SK-N-SH (cell line): ENCODE data around the gene ABLIM1. TPM values are rescaled to one million over a fixed set of nuclear protein-coding genes. Genes with fewer than 3 reads are reported as not detected.

ENCODE experiments used
- CTCF ChIA-PET: fragments of 300-600, 350-600 bp; formaldehyde crosslinking; extraction: SDS; loops from one replicate; lab custom pipeline; 2021; lab: Yijun Ruan, JAX
- POLR2A ChIA-PET: fragments of 350-600 bp; sonication (Branson Sonifier 250); formaldehyde crosslinking; extraction: SDS; loops from one replicate; lab custom pipeline; 2020; ENCODE audit warnings: antibody characterized with exemption, inconsistent platforms; lab: Yijun Ruan, JAX
- DNase-seq: peaks from one replicate; pipeline ENCODE4 v3.0.0; 2012
- H2AFZ ChIP-seq: fragments of 200-600 bp; sonication (generic); 2 replicates; pipeline ENCODE4 v1.8.1; 2016; ENCODE audit warnings: antibody characterized with exemption, mild to moderate bottlenecking, low read depth
- H3F3A ChIP-seq: fragments of 200-600 bp; sonication (generic); replicated peaks from 2 replicates; pipeline ENCODE3; 2016; ENCODE audit warnings: antibody characterized with exemption, mild to moderate bottlenecking; ENCODE audit not compliant: insufficient read depth
- H3K27ac ChIP-seq, 2 experiments: fragments of 200-500 bp in 1 of 2; fragments of 200-600 bp in 1 of 2; sonication (Bioruptor generic) in 1 of 2; sonication (generic), shearing (Covaris generic) in 1 of 2; 2 replicates each; pipeline versions ENCODE4 v1.5.1 to v1.6.1; 2014 to 2016; ENCODE audit warnings: low read depth in 2 of 2, inconsistent platforms in 1 of 2, low read length in 1 of 2, mild to moderate bottlenecking in 1 of 2, mixed read lengths in 1 of 2
- H3K27me3 ChIP-seq: fragments of 200-600 bp; sonication (generic), shearing (Covaris generic); 2 replicates; pipeline ENCODE4 v1.6.1; 2016; ENCODE audit warnings: mixed run types; ENCODE audit not compliant: insufficient read depth
- H3K36me3 ChIP-seq, 2 experiments: fragments of 200-500 bp in 1 of 2; fragments of 200-600 bp in 1 of 2; sonication (Bioruptor generic) in 1 of 2; sonication (generic) in 1 of 2; replicated peaks in 1 of 2; 2 replicates each; pipeline versions ENCODE3 to v1.5.1; 2014 to 2016; ENCODE audit warnings: low read length in 1 of 2, mild to moderate bottlenecking in 1 of 2; ENCODE audit not compliant: insufficient read depth in 2 of 2, control insufficient read depth in 1 of 2
- H3K4me1 ChIP-seq, 2 experiments: fragments of 200-500 bp in 1 of 2; fragments of 200-600 bp in 1 of 2; sonication (Bioruptor generic) in 1 of 2; sonication (generic), shearing (Covaris generic) in 1 of 2; 2 replicates each; pipeline versions ENCODE4 v1.5.1 to v1.6.1; 2014 to 2016; ENCODE audit warnings: low read depth in 1 of 2, low read length in 1 of 2, mixed run types in 1 of 2; ENCODE audit not compliant: insufficient read depth in 2 of 2, control insufficient read depth in 1 of 2
- H3K4me2 ChIP-seq: fragments of 200-600 bp; sonication (generic), shearing (Covaris generic); 2 replicates; pipeline ENCODE4 v1.6.1; 2017; ENCODE audit warnings: mixed run types
- H3K4me3 ChIP-seq, 2 experiments: fragments of 200-500 bp in 1 of 2; fragments of 200-600 bp in 1 of 2; sonication (Bioruptor generic) in 1 of 2; sonication (generic), shearing (Covaris generic) in 1 of 2; 2 replicates each; pipeline versions ENCODE4 v1.5.1 to v1.8.1; 2014 to 2016; ENCODE audit warnings: low read depth in 2 of 2, inconsistent platforms in 1 of 2, low read length in 1 of 2, mild to moderate bottlenecking in 1 of 2, mixed read lengths in 1 of 2, moderate library complexity in 1 of 2
- H3K79me2 ChIP-seq: fragments of 200-600 bp; sonication (generic); 2 replicates; pipeline ENCODE4 v1.8.1; 2017; ENCODE audit warnings: mild to moderate bottlenecking; ENCODE audit not compliant: insufficient read depth
- H3K9ac ChIP-seq: fragments of 200-600 bp; sonication (generic); 2 replicates; pipeline ENCODE4 v1.6.1; 2017; ENCODE audit warnings: mixed run types
- H3K9me2 ChIP-seq: fragments of 200-600 bp; sonication (generic); 2 replicates; pipeline ENCODE4 v1.6.1; 2017; ENCODE audit warnings: mixed run types
- H3K9me3 ChIP-seq: fragments of 200-600 bp; sonication (generic); 2 replicates; pipeline ENCODE4 v1.6.1; 2017; ENCODE audit warnings: mixed run types, mild to moderate bottlenecking, moderate library complexity
- H4K20me1 ChIP-seq: fragments of 200-600 bp; sonication (generic); 2 replicates; pipeline ENCODE4 v1.6.1; 2017; ENCODE audit warnings: mild to moderate bottlenecking, mixed run types; ENCODE audit not compliant: insufficient read depth
- CHD2 ChIP-seq: fragments of 150-350 bp; IDR thresholded peaks from 2 replicates; pipeline ENCODE4 v1.6.1; 2018; ENCODE audit warnings: low read length; ENCODE audit not compliant: partially characterized antibody
- FOSL2 ChIP-seq: IDR thresholded peaks from 2 replicates; pipeline ENCODE4 v1.4.0; 2012; ENCODE audit warnings: low read depth, mild to moderate bottlenecking, moderate library complexity, borderline replicate concordance
- FOXJ3 ChIP-seq: sonication (generic); formaldehyde crosslinking; IDR thresholded peaks from 2 replicates; pipeline ENCODE4 v1.5.1; 2020; ENCODE audit warnings: mild to moderate bottlenecking, missing genetic modification reagents
- GATA2 ChIP-seq: sonication (generic); formaldehyde crosslinking; IDR thresholded peaks from 2 replicates; pipeline ENCODE4 v1.5.0; 2020; ENCODE audit warnings: mild to moderate bottlenecking, missing genetic modification reagents
- MXI1 ChIP-seq: IDR thresholded peaks from 2 replicates; pipeline ENCODE4 v1.6.1; 2012; ENCODE audit warnings: mild to moderate bottlenecking, low read depth, low read length, improper control_type of control experiment
- NRF1 ChIP-seq: IDR thresholded peaks from 2 replicates; pipeline ENCODE4 v1.6.1; 2012; ENCODE audit warnings: low read depth, mild to moderate bottlenecking, low read length
- POLR2AphosphoS5 ChIP-seq: IDR thresholded peaks from 2 replicates; pipeline ENCODE4 v1.6.1; 2012; ENCODE audit warnings: low read depth, low read length
- RAD21 ChIP-seq: IDR thresholded peaks from 2 replicates; pipeline ENCODE4 v1.6.1; 2012; ENCODE audit warnings: mild to moderate bottlenecking, low read length
- SIN3A ChIP-seq: IDR thresholded peaks from 2 replicates; pipeline ENCODE4 v1.6.1; 2012; ENCODE audit warnings: low read depth, mild to moderate bottlenecking, low read length, moderate library complexity, borderline replicate concordance
- SMC3 ChIP-seq: IDR thresholded peaks from 2 replicates; pipeline ENCODE4 v1.6.1; 2012; ENCODE audit warnings: low read depth, low read length, improper control_type of control experiment
- WGBS: methylation state at CpG from one replicate; pipeline ENCODE4 v1.1.6; 2017; ENCODE audit warnings: low lambda C conversion rate; 5-methylcytosine and 5-hydroxymethylcytosine counted together
- polyA plus RNA-seq, 3 experiments: library from polyadenylated mRNA; depleted of rRNA; stranded (reverse); fragments of >200 nt; gene quantifications; 2 replicates each; pipeline ENCODE4 v1.2.3, GENCODE V29; 2012
- TF ChIP-seq, protein P1 (sequence below): IDR thresholded peaks from 2 replicates; pipeline ENCODE4 v1.6.1; 2012; ENCODE audit warnings: mild to moderate bottlenecking, low read depth, low read length, moderate library complexity
- TF ChIP-seq, protein P2 (sequence below): IDR thresholded peaks from 2 replicates; pipeline ENCODE4 v1.4.0; 2012; ENCODE audit warnings: low read depth, borderline replicate concordance
- TF ChIP-seq, protein P3 (sequence below): fragments of 150-350 bp; IDR thresholded peaks from 2 replicates; pipeline ENCODE4 v1.6.1; 2017; ENCODE audit warnings: antibody characterized with exemption, low read length, low read depth, borderline replicate concordance
- TF ChIP-seq, protein P4 (sequence below): IDR thresholded peaks from 2 replicates; pipeline ENCODE4 v1.4.0; 2012; ENCODE audit warnings: low read depth
- TF ChIP-seq, protein P5 (sequence below): IDR thresholded peaks from 2 replicates; pipeline ENCODE4 v1.4.0; 2012; ENCODE audit warnings: low read depth, borderline replicate concordance

ABLIM1 gene
- polyA plus RNA-seq, 1 of the 3 experiments (the other 2 are of a cell fraction): 16.1 TPM

DNA sequence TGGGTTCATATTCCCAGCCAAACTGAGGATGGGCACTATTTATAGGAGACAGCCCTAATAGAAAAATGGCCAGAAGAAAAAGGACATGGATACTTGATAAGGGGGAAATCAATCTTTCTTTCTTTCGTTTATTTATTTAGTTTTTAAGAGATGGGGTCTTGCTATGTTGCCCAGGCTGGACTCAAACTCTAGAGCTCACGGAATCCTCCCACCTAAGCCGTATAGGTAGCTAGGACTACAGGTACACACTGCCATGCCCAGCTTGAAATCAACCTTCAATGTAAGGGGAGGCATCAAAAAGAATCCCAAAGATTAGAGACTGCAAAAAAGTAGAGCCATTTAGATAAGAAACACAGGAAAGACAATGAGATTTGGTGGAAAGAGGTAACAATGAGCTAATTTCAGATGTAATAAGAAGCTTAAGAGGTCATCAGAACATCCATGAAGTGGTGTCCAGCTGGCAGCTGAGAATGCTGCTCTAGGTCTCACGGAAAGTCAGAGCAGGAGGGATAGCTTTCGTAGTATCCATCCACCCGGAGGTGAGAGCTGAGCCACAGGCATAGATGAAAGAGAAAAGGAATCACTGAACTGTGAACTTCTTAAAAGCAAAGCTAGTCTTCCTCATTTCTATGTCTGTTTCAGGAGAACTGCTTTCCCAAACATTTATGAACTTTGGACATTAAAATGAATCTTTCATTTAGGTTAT is 10.5 kb upstream of the ABLIM1 start:
- H3K9ac ChIP-seq: no peak overlapping the region
- no peaks in the 10 kb centered on the region for H3K79me2 ChIP-seq
- no peak overlapping the region for H2AFZ ChIP-seq
- no peaks in the 10 kb centered on the region for H3K36me3 ChIP-seq
- no peaks in the 10 kb centered on the region for H3K27me3 ChIP-seq
- POLR2A ChIA-PET: no interaction called here
- no peak overlapping the region for H3K27ac ChIP-seq
- H3K4me3 ChIP-seq: no peak overlapping the region
- TF ChIP-seq NRF1: no peak
- TF ChIP-seq, protein P1, sequence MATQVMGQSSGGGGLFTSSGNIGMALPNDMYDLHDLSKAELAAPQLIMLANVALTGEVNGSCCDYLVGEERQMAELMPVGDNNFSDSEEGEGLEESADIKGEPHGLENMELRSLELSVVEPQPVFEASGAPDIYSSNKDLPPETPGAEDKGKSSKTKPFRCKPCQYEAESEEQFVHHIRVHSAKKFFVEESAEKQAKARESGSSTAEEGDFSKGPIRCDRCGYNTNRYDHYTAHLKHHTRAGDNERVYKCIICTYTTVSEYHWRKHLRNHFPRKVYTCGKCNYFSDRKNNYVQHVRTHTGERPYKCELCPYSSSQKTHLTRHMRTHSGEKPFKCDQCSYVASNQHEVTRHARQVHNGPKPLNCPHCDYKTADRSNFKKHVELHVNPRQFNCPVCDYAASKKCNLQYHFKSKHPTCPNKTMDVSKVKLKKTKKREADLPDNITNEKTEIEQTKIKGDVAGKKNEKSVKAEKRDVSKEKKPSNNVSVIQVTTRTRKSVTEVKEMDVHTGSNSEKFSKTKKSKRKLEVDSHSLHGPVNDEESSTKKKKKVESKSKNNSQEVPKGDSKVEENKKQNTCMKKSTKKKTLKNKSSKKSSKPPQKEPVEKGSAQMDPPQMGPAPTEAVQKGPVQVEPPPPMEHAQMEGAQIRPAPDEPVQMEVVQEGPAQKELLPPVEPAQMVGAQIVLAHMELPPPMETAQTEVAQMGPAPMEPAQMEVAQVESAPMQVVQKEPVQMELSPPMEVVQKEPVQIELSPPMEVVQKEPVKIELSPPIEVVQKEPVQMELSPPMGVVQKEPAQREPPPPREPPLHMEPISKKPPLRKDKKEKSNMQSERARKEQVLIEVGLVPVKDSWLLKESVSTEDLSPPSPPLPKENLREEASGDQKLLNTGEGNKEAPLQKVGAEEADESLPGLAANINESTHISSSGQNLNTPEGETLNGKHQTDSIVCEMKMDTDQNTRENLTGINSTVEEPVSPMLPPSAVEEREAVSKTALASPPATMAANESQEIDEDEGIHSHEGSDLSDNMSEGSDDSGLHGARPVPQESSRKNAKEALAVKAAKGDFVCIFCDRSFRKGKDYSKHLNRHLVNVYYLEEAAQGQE: no peak
- TF ChIP-seq FOSL2: no peak
- no peak for TF ChIP-seq FOXJ3 (CRISPR knock-in tag)
- no peak for TF ChIP-seq SMC3
- TF ChIP-seq MXI1: no peak
- TF ChIP-seq, protein P2, sequence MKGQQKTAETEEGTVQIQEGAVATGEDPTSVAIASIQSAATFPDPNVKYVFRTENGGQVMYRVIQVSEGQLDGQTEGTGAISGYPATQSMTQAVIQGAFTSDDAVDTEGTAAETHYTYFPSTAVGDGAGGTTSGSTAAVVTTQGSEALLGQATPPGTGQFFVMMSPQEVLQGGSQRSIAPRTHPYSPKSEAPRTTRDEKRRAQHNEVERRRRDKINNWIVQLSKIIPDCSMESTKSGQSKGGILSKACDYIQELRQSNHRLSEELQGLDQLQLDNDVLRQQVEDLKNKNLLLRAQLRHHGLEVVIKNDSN: no peak
- TF ChIP-seq GATA2: no peak
- no peak for TF ChIP-seq RAD21
- TF ChIP-seq CHD2: no peak
- TF ChIP-seq POLR2AphosphoS5: no peak
- TF ChIP-seq, protein P3, sequence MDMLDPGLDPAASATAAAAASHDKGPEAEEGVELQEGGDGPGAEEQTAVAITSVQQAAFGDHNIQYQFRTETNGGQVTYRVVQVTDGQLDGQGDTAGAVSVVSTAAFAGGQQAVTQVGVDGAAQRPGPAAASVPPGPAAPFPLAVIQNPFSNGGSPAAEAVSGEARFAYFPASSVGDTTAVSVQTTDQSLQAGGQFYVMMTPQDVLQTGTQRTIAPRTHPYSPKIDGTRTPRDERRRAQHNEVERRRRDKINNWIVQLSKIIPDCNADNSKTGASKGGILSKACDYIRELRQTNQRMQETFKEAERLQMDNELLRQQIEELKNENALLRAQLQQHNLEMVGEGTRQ: no peak
- TF ChIP-seq, protein P4, sequence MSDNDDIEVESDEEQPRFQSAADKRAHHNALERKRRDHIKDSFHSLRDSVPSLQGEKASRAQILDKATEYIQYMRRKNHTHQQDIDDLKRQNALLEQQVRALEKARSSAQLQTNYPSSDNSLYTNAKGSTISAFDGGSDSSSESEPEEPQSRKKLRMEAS: no peak
- TF ChIP-seq, protein P5, sequence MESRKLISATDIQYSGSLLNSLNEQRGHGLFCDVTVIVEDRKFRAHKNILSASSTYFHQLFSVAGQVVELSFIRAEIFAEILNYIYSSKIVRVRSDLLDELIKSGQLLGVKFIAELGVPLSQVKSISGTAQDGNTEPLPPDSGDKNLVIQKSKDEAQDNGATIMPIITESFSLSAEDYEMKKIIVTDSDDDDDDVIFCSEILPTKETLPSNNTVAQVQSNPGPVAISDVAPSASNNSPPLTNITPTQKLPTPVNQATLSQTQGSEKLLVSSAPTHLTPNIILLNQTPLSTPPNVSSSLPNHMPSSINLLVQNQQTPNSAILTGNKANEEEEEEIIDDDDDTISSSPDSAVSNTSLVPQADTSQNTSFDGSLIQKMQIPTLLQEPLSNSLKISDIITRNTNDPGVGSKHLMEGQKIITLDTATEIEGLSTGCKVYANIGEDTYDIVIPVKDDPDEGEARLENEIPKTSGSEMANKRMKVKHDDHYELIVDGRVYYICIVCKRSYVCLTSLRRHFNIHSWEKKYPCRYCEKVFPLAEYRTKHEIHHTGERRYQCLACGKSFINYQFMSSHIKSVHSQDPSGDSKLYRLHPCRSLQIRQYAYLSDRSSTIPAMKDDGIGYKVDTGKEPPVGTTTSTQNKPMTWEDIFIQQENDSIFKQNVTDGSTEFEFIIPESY: no peak
- no peak for TF ChIP-seq SIN3A
- H4K20me1 ChIP-seq: no peaks in the 10 kb centered on the region
- peaks cover 1 to 3% of the 10 kb centered on the region in 2 experiments; a peak in 3 of 4 replicates for H3K4me1 ChIP-seq
- no peak overlapping the region for H3K4me2 ChIP-seq
- WGBS: 94% methylated on average over 6 of the region's 6 CpGs
- DNase-seq: no peak
- no peaks in the 10 kb centered on the region for H3K9me2 ChIP-seq
- no peaks in the 10 kb centered on the region for H3K9me3 ChIP-seq
- H3F3A ChIP-seq: no peaks in the 10 kb centered on the region
- CTCF ChIA-PET: no interaction called here
